Retina (tissue), 1 donor: Measurements from ENCODE around the gene MYO1H.
"Not testable (repeated sequence)": the region's sequence is repeated elsewhere in the genome, so short reads cannot be mapped to it uniquely, and the experiment has no call there.

Experiments
- DNase-seq: peaks from one replicate; pipeline ENCODE4 v3.0.0-alpha.2; 2016

MYO1H gene

GRCh38 chr12:109347589-109347988, at the start of gene MYO1H:
Gene MYO1H, plus strand, starts transcription at chr12:109347900. Its CDS starts 61 bp downstream, at chr12:109347961.
- no peak for DNase-seq

GRCh38 chr12:109299849-109300248, 47.9 kb upstream of the MYO1H start:
- no peak for DNase-seq

GRCh38 chr12:109301643-109302168, 46.0 kb upstream of the MYO1H start:
- no peak for DNase-seq

- no peak for DNase-seq
These were observed 45.3 kb upstream of the MYO1H start for GRCh38 chr12:109302358-109302757.

GRCh38 chr12:109302770-109303169, 44.9 kb upstream of the MYO1H start:
- no peak for DNase-seq

- peak; percentile 61 for DNase-seq
These were observed 43.2 kb upstream of the MYO1H start for GRCh38 chr12:109304485-109304884.

GRCh38 chr12:109305547-109305946, 42.2 kb upstream of the MYO1H start:
- DNase-seq, result no peak

GRCh38 chr12:109307051-109307450, 40.6 kb upstream of the MYO1H start:
- peak; percentile 67 for DNase-seq

GRCh38 chr12:109308534-109309380, 38.9 kb upstream of the MYO1H start, which contains the start of gene FOXN4:
Gene FOXN4, minus strand, starts transcription at chr12:109309284. Its CDS starts 963 bp downstream, at chr12:109308321.
- DNase-seq, result peak; percentile 75

- DNase-seq, result peak; percentile 80
These were observed 38.1 kb upstream of the MYO1H start for GRCh38 chr12:109309381-109310246.

GRCh38 chr12:109310247-109311125, 37.2 kb upstream of the MYO1H start:
- DNase-seq, result peak; percentile 76

GRCh38 chr12:109321294-109321693, 26.4 kb upstream of the MYO1H start:
- DNase-seq, result not testable (repeated sequence)

- DNase-seq, result no peak
These were observed 18.7 kb upstream of the MYO1H start for GRCh38 chr12:109329003-109329402.

GRCh38 chr12:109329686-109330085, 18.0 kb upstream of the MYO1H start:
- DNase-seq, result peak; percentile 44

GRCh38 chr12:109330282-109331230, 17.1 kb upstream of the MYO1H start:
- peak; percentile 87 for DNase-seq

GRCh38 chr12:109331301-109331952, 16.3 kb upstream of the MYO1H start:
- peak; percentile 49 for DNase-seq

GRCh38 chr12:109334887-109335286, 12.8 kb upstream of the MYO1H start:
- no peak for DNase-seq

- no peak for DNase-seq
These were observed 11.1 kb upstream of the MYO1H start for GRCh38 chr12:109336593-109336992.

GRCh38 chr12:109343677-109344076, 4.0 kb upstream of the MYO1H start:
- DNase-seq, result no peak

- no peak for DNase-seq
These were observed 2.3 kb upstream of the MYO1H start for GRCh38 chr12:109345428-109345827.

GRCh38 chr12:109346920-109347319, 780 bp upstream of the MYO1H start:
- DNase-seq, result no peak
